HG03139 (cell line): ENCODE results near the gene ENDOD1.
"Not testable (repeated sequence)": the region's sequence is repeated elsewhere in the genome, so short reads cannot be mapped to it uniquely, and the experiment has no call there.

Experiments used
- ATAC-seq: cut with Tn5 transposase; IDR thresholded peaks from one replicate; pipeline ENCODE4 v1.9.1; 2021; ENCODE audit not compliant: unreplicated experiment

Gene ENDOD1

GRCh38 chr11:95089620-95090542, at the start of gene ENDOD1:
TSS of gene ENDOD1 (plus strand) at chr11:95089846. CDS start at chr11:95089928, 82 bp downstream.
- ATAC-seq, result peak; percentile 85

GRCh38 chr11:95042239-95042638, 47.4 kb upstream of the ENDOD1 start:
- no peak for ATAC-seq

- no peak for ATAC-seq
These were observed 46.7 kb upstream of the ENDOD1 start for GRCh38 chr11:95042906-95043305.

- no peak for ATAC-seq
These were observed 45.6 kb upstream of the ENDOD1 start for GRCh38 chr11:95044010-95044409.

- ATAC-seq, result no peak
These were observed 43.8 kb upstream of the ENDOD1 start for GRCh38 chr11:95045812-95046211.

GRCh38 chr11:95049122-95049521, 40.5 kb upstream of the ENDOD1 start, which contains the start of gene KDM4F:
TSS of gene KDM4F (plus strand) at chr11:95049422.
- ATAC-seq, result not testable (repeated sequence)

GRCh38 chr11:95050595-95051202, 38.9 kb upstream of the ENDOD1 start:
- ATAC-seq, result no peak

GRCh38 chr11:95054356-95054755, 35.3 kb upstream of the ENDOD1 start:
- ATAC-seq, result no peak

- ATAC-seq, result peak; percentile 75
These were observed 34.3 kb upstream of the ENDOD1 start for GRCh38 chr11:95055283-95055897.

- ATAC-seq, result no peak
These were observed 31.7 kb upstream of the ENDOD1 start for GRCh38 chr11:95057959-95058358.

- ATAC-seq, result no peak
These were observed 31.0 kb upstream of the ENDOD1 start for GRCh38 chr11:95058621-95059020.

- ATAC-seq, result no peak
These were observed 30.6 kb upstream of the ENDOD1 start for GRCh38 chr11:95059046-95059445.

- no peak for ATAC-seq
These were observed 24.3 kb upstream of the ENDOD1 start for GRCh38 chr11:95065336-95065735.

- ATAC-seq, result peak; percentile 29
These were observed 23.0 kb upstream of the ENDOD1 start, which contains the start of gene SRSF8 for GRCh38 chr11:95066716-95067038. TSS of gene SRSF8 (plus strand) at chr11:95066919. CDS start at chr11:95067227, 308 bp downstream.

- peak; percentile 53 for ATAC-seq
These were observed 22.4 kb upstream of the ENDOD1 start for GRCh38 chr11:95067039-95067840.

GRCh38 chr11:95067841-95068219, 21.8 kb upstream of the ENDOD1 start:
- no peak for ATAC-seq

GRCh38 chr11:95068549-95068948, 21.1 kb upstream of the ENDOD1 start:
- ATAC-seq, result peak; percentile 63

GRCh38 chr11:95070471-95070870, 19.2 kb upstream of the ENDOD1 start:
- no peak for ATAC-seq

- no peak for ATAC-seq
These were observed 16.7 kb upstream of the ENDOD1 start for GRCh38 chr11:95072948-95073347.

GRCh38 chr11:95074792-95075563, 14.7 kb upstream of the ENDOD1 start:
- ATAC-seq, result no peak
